CD4-positive, alpha-beta T cell treated with Interleukin-4 for 4 hours (primary cell): Measurements from ENCODE around the gene PRMT1.
"Not testable (repeated sequence)": the region's sequence is repeated elsewhere in the genome, so short reads cannot be mapped to it uniquely, and the experiment has no call there.

Source experiments
- DNase-seq: peaks from one replicate; pipeline ENCODE4 v3.0.0-alpha.2; 2020

Gene PRMT1

GRCh38 chr19:49689133-49690078 lies 12.3 kb downstream of the PRMT1 start, which contains the start of gene ADM5:
ADM5 (plus strand) TSS chr19:49689594; CDS start chr19:49689838, 244 bp downstream.
- DNase-seq: peak; percentile 7

- DNase-seq: no peak
Measured at GRCh38 chr19:49690079-49690655, 13.1 kb downstream of the PRMT1 start.

- peak; percentile 37 for DNase-seq
Measured at GRCh38 chr19:49690656-49691242, 13.7 kb downstream of the PRMT1 start, which contains the start of gene CPT1C. CPT1C (plus strand) TSS chr19:49691116; CDS start chr19:49692253, 1,137 bp downstream.

- no peak for DNase-seq
Measured at GRCh38 chr19:49691243-49692146, 14.4 kb downstream of the PRMT1 start.

- DNase-seq: no peak
Measured at GRCh38 chr19:49692147-49692506, 15.1 kb downstream of the PRMT1 start.

- no peak for DNase-seq
Measured at GRCh38 chr19:49696115-49696514, 19.0 kb downstream of the PRMT1 start.

- DNase-seq: no peak
Measured at GRCh38 chr19:49696865-49697264, 19.8 kb downstream of the PRMT1 start.

- no peak for DNase-seq
Measured at GRCh38 chr19:49699364-49699763, 22.3 kb downstream of the PRMT1 start.

- DNase-seq: no peak
Measured at GRCh38 chr19:49700563-49700962, 23.5 kb downstream of the PRMT1 start.

GRCh38 chr19:49701271-49701786 lies 24.3 kb downstream of the PRMT1 start:
- no peak for DNase-seq

GRCh38 chr19:49704888-49705642 lies 28.0 kb downstream of the PRMT1 start:
- DNase-seq: no peak

GRCh38 chr19:49705919-49706318 lies 28.8 kb downstream of the PRMT1 start:
- no peak for DNase-seq

- DNase-seq: no peak
Measured at GRCh38 chr19:49710372-49710951, 33.4 kb downstream of the PRMT1 start.

GRCh38 chr19:49712397-49712859 lies 35.4 kb downstream of the PRMT1 start:
- no peak for DNase-seq

- DNase-seq: no peak
Measured at GRCh38 chr19:49713236-49713845, 36.3 kb downstream of the PRMT1 start.

GRCh38 chr19:49716154-49716553 lies 39.1 kb downstream of the PRMT1 start:
- no peak for DNase-seq

- no peak for DNase-seq
Measured at GRCh38 chr19:49718511-49718910, 41.4 kb downstream of the PRMT1 start.

GRCh38 chr19:49718991-49719390 lies 41.9 kb downstream of the PRMT1 start:
- no peak for DNase-seq

GRCh38 chr19:49719420-49719819 lies 42.3 kb downstream of the PRMT1 start:
- not testable (repeated sequence) for DNase-seq

- no peak for DNase-seq
Measured at GRCh38 chr19:49727217-49728030, 50.4 kb downstream of the PRMT1 start.
